ENCODE results near the gene YTHDC2.
"Not testable (repeated sequence)": the region's sequence is repeated elsewhere in the genome, so short reads cannot be mapped to it uniquely, and the experiment has no call there.

Gene YTHDC2

GRCh38 chr5:113601423-113601822, 87.9 kb downstream of the YTHDC2 start:
- no peak for DNase-seq (ENCODE audit: low read depth in 1 of 2, low spot score in 1 of 2)

- DNase-seq (ENCODE audit: low read depth in 1 of 2, low spot score in 1 of 2), result not testable (repeated sequence)
Measured at GRCh38 chr5:113603246-113603645, 89.8 kb downstream of the YTHDC2 start.

- DNase-seq (ENCODE audit: low read depth in 1 of 2, low spot score in 1 of 2), result peak; percentile 7 to 32
Measured at GRCh38 chr5:113606298-113607134, 93.0 kb downstream of the YTHDC2 start.

- no peak for DNase-seq (ENCODE audit: low read depth in 1 of 2, low spot score in 1 of 2)
Measured at GRCh38 chr5:113607361-113607760, 93.9 kb downstream of the YTHDC2 start.

GRCh38 chr5:113608113-113608596, 94.7 kb downstream of the YTHDC2 start:
- no peak for DNase-seq (ENCODE audit: low read depth in 1 of 2, low spot score in 1 of 2)

- no peak for DNase-seq (ENCODE audit: low read depth in 1 of 2, low spot score in 1 of 2)
Measured at GRCh38 chr5:113612060-113612496, 98.6 kb downstream of the YTHDC2 start.

- no peak for DNase-seq (ENCODE audit: low read depth in 1 of 2, low spot score in 1 of 2)
Measured at GRCh38 chr5:113614191-113614590, 100.7 kb downstream of the YTHDC2 start.

GRCh38 chr5:113615708-113616107, 102.2 kb downstream of the YTHDC2 start:
- DNase-seq (ENCODE audit: low read depth in 1 of 2, low spot score in 1 of 2), result no peak

- DNase-seq (ENCODE audit: low read depth in 1 of 2, low spot score in 1 of 2), result no peak
Measured at GRCh38 chr5:113617191-113617796, 103.8 kb downstream of the YTHDC2 start.

- DNase-seq (ENCODE audit: low read depth in 1 of 2, low spot score in 1 of 2), result no peak
Measured at GRCh38 chr5:113632996-113633395, 119.5 kb downstream of the YTHDC2 start.

- no peak for DNase-seq (ENCODE audit: low read depth in 1 of 2, low spot score in 1 of 2)
Measured at GRCh38 chr5:113634957-113635356, 121.5 kb downstream of the YTHDC2 start.

- no peak for DNase-seq (ENCODE audit: low read depth in 1 of 2, low spot score in 1 of 2)
Measured at GRCh38 chr5:113641715-113642114, 128.2 kb downstream of the YTHDC2 start.

Data from activated CD4-positive, alpha-beta T cell treated with anti-CD3 and anti-CD28 coated beads, Interleukin-2, amount 50 U/mL, for 24 hours (primary cell).